ENCODE results near the gene NFYB. TPM values are rescaled to one million over a fixed set of nuclear protein-coding genes. Genes with fewer than 3 reads are reported as not detected.

The NFYB gene
- total RNA-seq, 4 donors from 2014 or later: 41.6 to 61.4 (median 46.3) TPM

DNA sequence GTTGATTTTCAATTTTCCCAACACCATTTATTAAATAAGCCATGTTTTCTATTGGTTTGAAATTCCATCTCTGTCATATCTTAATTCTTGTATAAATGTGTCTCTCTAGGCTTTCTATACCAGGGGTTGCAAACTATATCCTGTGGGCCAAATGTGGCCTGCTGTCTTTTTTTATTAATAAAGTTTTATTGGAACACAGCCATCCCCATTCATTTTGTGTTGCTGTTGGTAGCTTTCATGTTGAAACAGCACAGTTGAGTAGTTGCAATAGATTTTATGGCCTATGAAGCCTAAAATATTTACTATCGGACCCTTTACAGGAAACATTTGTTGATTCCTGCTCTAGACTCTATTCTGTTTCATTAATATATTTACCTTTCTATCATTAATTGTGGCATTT lies 64.3 kb downstream of the NFYB start:
- H3K4me1 ChIP-seq: peaks cover 0 to 14% (median 0%) of the 10 kb centered on the region in 4 donors
- H3K36me3 ChIP-seq: peaks cover 0 to 56% (median 3%) of the 10 kb centered on the region in 3 donors
- TF ChIP-seq POLR2A (IDR thresholded peaks at IDR 0.05) (no peak), EP300 (IDR thresholded peaks at IDR 0.05) (no peak), CTCF (IDR thresholded peaks at IDR 0.05) (no peak)
- no peak for DNase-seq (ENCODE audit: low spot score in 2 of 2)
- no peaks in the 10 kb centered on the region for H3K27me3 ChIP-seq
- H3K4me3 ChIP-seq: no peak overlapping the region
- H3K27ac ChIP-seq: no peak overlapping the region
- WGBS, 2 donors: 96 to 97% methylated on average over 1 of the region's 1 CpG
- no peaks in the 10 kb centered on the region for H3K9me3 ChIP-seq

- H3K4me1 ChIP-seq: peaks cover 0 to 27% (median 0%) of the 10 kb centered on the region in 4 donors
- WGBS, 2 donors: 98% methylated on average over 2 of the region's 2 CpGs
- H3K27me3 ChIP-seq: no peaks in the 10 kb centered on the region
- no peak overlapping the region for H3K4me3 ChIP-seq
- TF ChIP-seq EP300 (IDR thresholded peaks at IDR 0.05) (no peak), POLR2A (IDR thresholded peaks at IDR 0.05) (no peak), CTCF (IDR thresholded peaks at IDR 0.05) (no peak)
- H3K27ac ChIP-seq: no peak overlapping the region
- no peak for DNase-seq (ENCODE audit: low spot score in 2 of 2)
- no peaks in the 10 kb centered on the region for H3K9me3 ChIP-seq
- peaks cover 0 to 61% (median 0%) of the 10 kb centered on the region in 3 donors for H3K36me3 ChIP-seq
Measured at GRCh38 chr12:104072099-104072498, 65.9 kb downstream of the NFYB start.

Small RNA genes lying within 50 kb of the gene (small RNA-seq; reads per million reads assigned to genes)
- gene RNA5SP370: not detected

Other genes with a start within 250 kb of the NFYB start
- 100 to 1,000 TPM; 213 to 480 (median 250) TPM for gene HSP90B1, start 207.8 kb downstream of the NFYB start, total RNA-seq
- 10 to 100 TPM; 13.7 to 23.7 (median 20.0) TPM for gene TDG, start 172.3 kb downstream of the NFYB start, total RNA-seq
- 10 to 100 TPM; 19.8 to 32.9 (median 26.4) TPM for gene GLT8D2, start 88.0 kb downstream of the NFYB start, total RNA-seq
- gene HCFC2, start 73.7 kb downstream of the NFYB start, total RNA-seq: 10 to 100 TPM; 20.2 to 33.5 (median 30.6) TPM
- gene TXNRD1, start 77.6 kb upstream of the NFYB start, total RNA-seq: 100 to 1,000 TPM; 111 to 140 (median 128) TPM
- gene EID3, start 165.5 kb upstream of the NFYB start, total RNA-seq: 10 to 100 TPM in 2 of 4 donors, 1 to 10 TPM in 2; 9.6 to 13.2 (median 10.0) TPM

Measured in tibial nerve (tissue), 4 donors.